HCT116 (cell line): ENCODE data around the gene MYL3. TPM values are rescaled to one million over a fixed set of nuclear protein-coding genes. Genes with fewer than 3 reads are reported as not detected.

Source experiments
- ATAC-seq: fragments of 200-7000 bp; cut with Tn5 transposase; 2 replicates; pipeline ENCODE4 v1.9.1; 2020; ENCODE audit warnings: mild to moderate bottlenecking, moderate library complexity
- BruUV-seq: library from RNA; stranded (reverse); fragments of 400-500 nt; replicated peaks from 2 replicates; lab custom pipeline; 2021; lab: Mats Ljungman, UMichigan
- CTCF ChIA-PET: fragments of 300-600 bp; sonication (Branson Sonifier 250); formaldehyde crosslinking; loops from one replicate; lab custom pipeline; 2021; ENCODE audit warnings: antibody characterized with exemption; lab: Charles Lee
- POLR2A ChIA-PET: fragments of 300-600, 350-600 bp; sonication (Branson Sonifier 250); formaldehyde crosslinking; loops from one replicate; lab custom pipeline; 2021; ENCODE audit warnings: antibody characterized with exemption; lab: Charles Lee
- RAD21 ChIA-PET, 2 experiments: fragments of 300-600 bp; sonication (Branson Sonifier 250); formaldehyde crosslinking; loops; one replicate each; lab custom pipeline; 2023; ENCODE audit warnings: low total read pairs in 2 of 2; ENCODE audit not compliant: uncharacterized antibody in 2 of 2, unreplicated experiment in 2 of 2, low non-redundant PET in 1 of 2; lab: Charles Lee
- DNase-seq: peaks from one replicate; pipeline ENCODE4 v3.0.0-alpha.2; 2010; ENCODE audit warnings: low read depth, low spot score
- H2AFZ ChIP-seq: fragments of 200-600 bp; shearing (Covaris generic), sonication (generic); 2 replicates; pipeline ENCODE4 v1.6.1; 2017; ENCODE audit warnings: low read depth, mixed run types, mixed read lengths, antibody characterized with exemption, low read length; ENCODE audit not compliant: poor library complexity, severe bottlenecking
- H3K27ac ChIP-seq: 2 replicates; pipeline ENCODE4 v1.5.1; 2012; ENCODE audit warnings: low read depth, low read length
- H3K27me3 ChIP-seq: fragments of 200-600 bp; sonication (generic); 2 replicates; pipeline ENCODE4 v1.6.1; 2016; ENCODE audit warnings: mixed run types, low read length, mixed read lengths; ENCODE audit not compliant: insufficient read depth
- H3K36me3 ChIP-seq, 2 experiments: fragments of 200-500 bp in 1 of 2; fragments of 200-600 bp in 1 of 2; sonication (Bioruptor generic) in 1 of 2; sonication (generic) in 1 of 2; 2 replicates each; pipeline versions ENCODE4 v1.5.1 to v1.6.1; 2014 to 2016; ENCODE audit warnings: low read length in 2 of 2, inconsistent platforms in 1 of 2, mixed read lengths in 1 of 2, mixed run types in 1 of 2; ENCODE audit not compliant: insufficient read depth in 2 of 2, control insufficient read depth in 1 of 2
- H3K4me1 ChIP-seq, 2 experiments: fragments of 200-600 bp in 1 of 2; sonication (generic) in 1 of 2; 2 replicates each; pipeline versions ENCODE4 v1.5.1 to v1.6.1; 2012 to 2017; ENCODE audit warnings: low read length in 2 of 2, inconsistent platforms in 1 of 2, mild to moderate bottlenecking in 1 of 2, mixed read lengths in 1 of 2, mixed run types in 1 of 2, moderate library complexity in 1 of 2; ENCODE audit not compliant: insufficient read depth in 2 of 2, control insufficient read depth in 1 of 2
- H3K4me2 ChIP-seq: fragments of 200-600 bp; sonication (generic); 2 replicates; pipeline ENCODE4 v1.6.1; 2017; ENCODE audit warnings: mixed run types, low read length, mixed read lengths
- H3K4me3 ChIP-seq, 2 experiments: fragments of 200-600 bp in 1 of 2; sonication (generic) in 1 of 2; replicated peaks in 1 of 2; 2 replicates each; pipeline ENCODE4 v1.5.1; 2011 to 2016; ENCODE audit warnings: low read length in 2 of 2, control low read depth in 1 of 2, low read depth in 1 of 2, mild to moderate bottlenecking in 1 of 2, mixed read lengths in 1 of 2, mixed run types in 1 of 2
- H3K79me2 ChIP-seq: fragments of 200-600 bp; sonication (generic); 2 replicates; pipeline ENCODE4 v1.6.1; 2017; ENCODE audit warnings: mild to moderate bottlenecking, mixed run types, low read length, moderate library complexity, mixed read lengths; ENCODE audit not compliant: insufficient read depth
- H3K9ac ChIP-seq: fragments of 200-600 bp; sonication (generic); 2 replicates; pipeline ENCODE4 v1.6.1; 2016; ENCODE audit warnings: low read length, mixed read lengths
- H3K9me2 ChIP-seq: fragments of 200-600 bp; sonication (generic), shearing (Covaris generic); 2 replicates; pipeline ENCODE4 v1.6.1; 2017; ENCODE audit warnings: mixed run types, mild to moderate bottlenecking, moderate library complexity; ENCODE audit not compliant: insufficient read depth
- H3K9me3 ChIP-seq, 2 experiments: fragments of 200-500 bp in 1 of 2; fragments of 200-600 bp in 1 of 2; sonication (Bioruptor generic) in 1 of 2; sonication (generic) in 1 of 2; 2 replicates each; pipeline ENCODE4 v1.6.1; 2014 to 2017; ENCODE audit warnings: low read length in 2 of 2, mixed read lengths in 2 of 2, inconsistent platforms in 1 of 2, low read depth in 1 of 2, mild to moderate bottlenecking in 1 of 2, mixed run types in 1 of 2, moderate library complexity in 1 of 2; ENCODE audit not compliant: control insufficient read depth in 1 of 2, insufficient read depth in 1 of 2
- H4K20me1 ChIP-seq: fragments of 200-600 bp; sonication (generic), shearing (Covaris generic); 2 replicates; pipeline ENCODE4 v1.6.1; 2017; ENCODE audit warnings: mixed run types, mild to moderate bottlenecking, moderate library complexity; ENCODE audit not compliant: insufficient read depth
- CTCF ChIP-seq, 3 experiments: fragments of 200-600 bp in 1 of 3; sonication (generic) in 1 of 3; IDR thresholded peaks in 2 of 3; conservative IDR thresholded peaks in 1 of 3; 2 replicates each; pipeline ENCODE4 v1.5.1; 2012 to 2017; ENCODE audit warnings: low read depth in 2 of 3, low read length in 2 of 3, antibody characterized with exemption in 1 of 3, borderline replicate concordance in 1 of 3, control low read depth in 1 of 3, mild to moderate bottlenecking in 1 of 3, mixed read lengths in 1 of 3, mixed run types in 1 of 3, moderate library complexity in 1 of 3; ENCODE audit not compliant: insufficient read depth in 1 of 3
- FOSL1 ChIP-seq: IDR thresholded peaks from 2 replicates; pipeline ENCODE4 v1.6.1; 2012; ENCODE audit warnings: low read depth
- POLR2A ChIP-seq: IDR thresholded peaks from 2 replicates; pipeline ENCODE4 v1.7.0; 2011; ENCODE audit warnings: borderline replicate concordance; ENCODE audit not compliant: insufficient read depth, insufficient read length; ENCODE audit errors: extremely low read depth
- POLR2AphosphoS5 ChIP-seq: IDR thresholded peaks from 2 replicates; pipeline ENCODE4 v1.6.1; 2011; ENCODE audit warnings: mild to moderate bottlenecking, low read depth, low read length, moderate library complexity
- SIN3A ChIP-seq: IDR thresholded peaks from 2 replicates; pipeline ENCODE4 v1.6.1; 2012; ENCODE audit warnings: low read depth
- SRF ChIP-seq: IDR thresholded peaks from 2 replicates; pipeline ENCODE4 v1.6.1; 2012; ENCODE audit warnings: low read depth
- ZFX ChIP-seq: fragments of 450-650 bp; IDR thresholded peaks from 2 replicates; pipeline ENCODE4 v1.6.1; 2017
- ZNF274 ChIP-seq: fragments of 200-500 bp; sonication (Bioruptor generic); IDR thresholded peaks from 2 replicates; pipeline ENCODE4 v1.6.1; 2014; ENCODE audit warnings: mild to moderate bottlenecking, low read depth, low read length, inconsistent platforms
- intact Hi-C: fragments of 100-400 bp; cut with micrococcal nuclease; formaldehyde crosslinking; loops from 2 replicates; pipeline ENCODE4 v1.10.0; 2022
- total RNA-seq: library from RNA; stranded (reverse); gene quantifications from one replicate; pipeline ENCODE4 v1.2.1, GENCODE V29; 2021; ENCODE audit not compliant: unreplicated experiment
- TF ChIP-seq, protein P1 (sequence below): IDR thresholded peaks from 2 replicates; pipeline ENCODE4 v1.6.1; 2012; ENCODE audit warnings: low read depth
- TF ChIP-seq, protein P2 (sequence below): IDR thresholded peaks from 2 replicates; pipeline ENCODE4 v1.6.1; 2012

MYL3 gene
- total RNA-seq, 1 experiment from 2014 or later: not detected

- Histone ChIP-seq H3K9me2 (no peaks in the 10 kb centered on the region), H3K9ac (no peak overlapping the region), H2AFZ (no peak overlapping the region), H3K27ac (no peak overlapping the region), H3K9me3 (no peaks in the 10 kb centered on the region), H3K4me3 (no peak overlapping the region), H3K4me2 (no peak overlapping the region), H4K20me1 (no peaks in the 10 kb centered on the region), H3K36me3 (no peaks in the 10 kb centered on the region), H3K79me2 (no peaks in the 10 kb centered on the region), H3K27me3 (no peaks in the 10 kb centered on the region), H3K4me1 (no peaks in the 10 kb centered on the region)
- DNase-seq (no peak), ATAC-seq (no peak)
- TF ChIP-seq ZNF274 (no peak), POLR2A (no peak), CTCF (IDR thresholded peaks at IDR 0.05 in 2 of 3, conservative IDR thresholded peaks at IDR 0.05 in 1 of 3; ENCODE audit: borderline replicate concordance in 1 of 3, insufficient read depth in 1 of 3, low read depth in 2 of 3, low read length in 2 of 3) (no peak), SRF (no peak), ZFX (no peak), FOSL1 (no peak), SIN3A (no peak), POLR2AphosphoS5 (no peak)
- TF ChIP-seq, protein P1, sequence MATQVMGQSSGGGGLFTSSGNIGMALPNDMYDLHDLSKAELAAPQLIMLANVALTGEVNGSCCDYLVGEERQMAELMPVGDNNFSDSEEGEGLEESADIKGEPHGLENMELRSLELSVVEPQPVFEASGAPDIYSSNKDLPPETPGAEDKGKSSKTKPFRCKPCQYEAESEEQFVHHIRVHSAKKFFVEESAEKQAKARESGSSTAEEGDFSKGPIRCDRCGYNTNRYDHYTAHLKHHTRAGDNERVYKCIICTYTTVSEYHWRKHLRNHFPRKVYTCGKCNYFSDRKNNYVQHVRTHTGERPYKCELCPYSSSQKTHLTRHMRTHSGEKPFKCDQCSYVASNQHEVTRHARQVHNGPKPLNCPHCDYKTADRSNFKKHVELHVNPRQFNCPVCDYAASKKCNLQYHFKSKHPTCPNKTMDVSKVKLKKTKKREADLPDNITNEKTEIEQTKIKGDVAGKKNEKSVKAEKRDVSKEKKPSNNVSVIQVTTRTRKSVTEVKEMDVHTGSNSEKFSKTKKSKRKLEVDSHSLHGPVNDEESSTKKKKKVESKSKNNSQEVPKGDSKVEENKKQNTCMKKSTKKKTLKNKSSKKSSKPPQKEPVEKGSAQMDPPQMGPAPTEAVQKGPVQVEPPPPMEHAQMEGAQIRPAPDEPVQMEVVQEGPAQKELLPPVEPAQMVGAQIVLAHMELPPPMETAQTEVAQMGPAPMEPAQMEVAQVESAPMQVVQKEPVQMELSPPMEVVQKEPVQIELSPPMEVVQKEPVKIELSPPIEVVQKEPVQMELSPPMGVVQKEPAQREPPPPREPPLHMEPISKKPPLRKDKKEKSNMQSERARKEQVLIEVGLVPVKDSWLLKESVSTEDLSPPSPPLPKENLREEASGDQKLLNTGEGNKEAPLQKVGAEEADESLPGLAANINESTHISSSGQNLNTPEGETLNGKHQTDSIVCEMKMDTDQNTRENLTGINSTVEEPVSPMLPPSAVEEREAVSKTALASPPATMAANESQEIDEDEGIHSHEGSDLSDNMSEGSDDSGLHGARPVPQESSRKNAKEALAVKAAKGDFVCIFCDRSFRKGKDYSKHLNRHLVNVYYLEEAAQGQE: no peak
- TF ChIP-seq, protein P2, sequence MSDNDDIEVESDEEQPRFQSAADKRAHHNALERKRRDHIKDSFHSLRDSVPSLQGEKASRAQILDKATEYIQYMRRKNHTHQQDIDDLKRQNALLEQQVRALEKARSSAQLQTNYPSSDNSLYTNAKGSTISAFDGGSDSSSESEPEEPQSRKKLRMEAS: no peak
- ChIA-PET POLR2A (no interaction called here), RAD21 (no interaction called here), CTCF (no interaction called here)
- intact Hi-C loops: no loop called here
- BruUV-seq: no TSS peak
These were observed 2.2 kb downstream of the MYL3 start for GRCh38 chr3:46860810-46861604.
